RWPE2 (cell line): ENCODE measurements around the gene CHN2.

Experiments
- ATAC-seq: fragments of 200-7000 bp; cut with Tn5 transposase; 3 replicates; pipeline ENCODE4 v1.9.1; 2021; ENCODE audit warnings: low read depth
- DNase-seq: peaks from one replicate; pipeline ENCODE4 v3.0.0-alpha.2; 2020; ENCODE audit warnings: low spot score
- H3K27ac ChIP-seq: fragments of 450-650 bp; 2 replicates; pipeline ENCODE4 v1.5.1; 2017; ENCODE audit warnings: mild to moderate bottlenecking; ENCODE audit not compliant: poor library complexity, severe bottlenecking
- H3K27me3 ChIP-seq: fragments of 250-450 bp; sonication (Bioruptor Pico); 2 replicates; pipeline ENCODE4 v1.5.1; 2021; ENCODE audit warnings: mild to moderate bottlenecking, moderate library complexity; ENCODE audit not compliant: insufficient read depth, poor library complexity, severe bottlenecking
- H3K36me3 ChIP-seq: fragments of 250-450 bp; sonication (Bioruptor Pico); 2 replicates; pipeline ENCODE4 v1.5.1; 2020; ENCODE audit warnings: low read depth, mild to moderate bottlenecking, moderate library complexity
- H3K4me1 ChIP-seq: fragments of 250-450 bp; sonication (Bioruptor Pico); 2 replicates; pipeline ENCODE4 v1.5.1; 2021; ENCODE audit warnings: mild to moderate bottlenecking, moderate library complexity; ENCODE audit not compliant: insufficient read depth, poor library complexity, severe bottlenecking
- H3K4me3 ChIP-seq: fragments of 250-450 bp; sonication (Bioruptor Pico); 2 replicates; pipeline ENCODE4 v1.5.1; 2021; ENCODE audit warnings: mild to moderate bottlenecking, moderate library complexity; ENCODE audit not compliant: severe bottlenecking
- H3K9me3 ChIP-seq: fragments of 250-450 bp; sonication (Bioruptor Pico); 2 replicates; pipeline ENCODE4 v1.5.1; 2021; ENCODE audit warnings: mild to moderate bottlenecking, moderate library complexity; ENCODE audit not compliant: severe bottlenecking
- TF ChIP-seq, protein P1 (sequence below): fragments of 450-650 bp; IDR thresholded peaks from one replicate; pipeline ENCODE4 v1.5.1; 2017; ENCODE audit warnings: mild to moderate bottlenecking, moderate library complexity; ENCODE audit not compliant: poor library complexity, severe bottlenecking

CHN2 gene

GRCh38 chr7:29158795-29159423 lies 35.7 kb upstream of the CHN2 start:
- no peak for ATAC-seq
- Histone ChIP-seq H3K4me1 (no peaks in the 10 kb centered on the region), H3K9me3 (no peaks in the 10 kb centered on the region), H3K36me3 (no peaks in the 10 kb centered on the region), H3K27ac (no peak overlapping the region), H3K4me3 (no peak overlapping the region), H3K27me3 (no peaks in the 10 kb centered on the region)
- DNase-seq: no peak
- TF ChIP-seq, protein P1, sequence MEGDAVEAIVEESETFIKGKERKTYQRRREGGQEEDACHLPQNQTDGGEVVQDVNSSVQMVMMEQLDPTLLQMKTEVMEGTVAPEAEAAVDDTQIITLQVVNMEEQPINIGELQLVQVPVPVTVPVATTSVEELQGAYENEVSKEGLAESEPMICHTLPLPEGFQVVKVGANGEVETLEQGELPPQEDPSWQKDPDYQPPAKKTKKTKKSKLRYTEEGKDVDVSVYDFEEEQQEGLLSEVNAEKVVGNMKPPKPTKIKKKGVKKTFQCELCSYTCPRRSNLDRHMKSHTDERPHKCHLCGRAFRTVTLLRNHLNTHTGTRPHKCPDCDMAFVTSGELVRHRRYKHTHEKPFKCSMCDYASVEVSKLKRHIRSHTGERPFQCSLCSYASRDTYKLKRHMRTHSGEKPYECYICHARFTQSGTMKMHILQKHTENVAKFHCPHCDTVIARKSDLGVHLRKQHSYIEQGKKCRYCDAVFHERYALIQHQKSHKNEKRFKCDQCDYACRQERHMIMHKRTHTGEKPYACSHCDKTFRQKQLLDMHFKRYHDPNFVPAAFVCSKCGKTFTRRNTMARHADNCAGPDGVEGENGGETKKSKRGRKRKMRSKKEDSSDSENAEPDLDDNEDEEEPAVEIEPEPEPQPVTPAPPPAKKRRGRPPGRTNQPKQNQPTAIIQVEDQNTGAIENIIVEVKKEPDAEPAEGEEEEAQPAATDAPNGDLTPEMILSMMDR: no peak

DNA sequence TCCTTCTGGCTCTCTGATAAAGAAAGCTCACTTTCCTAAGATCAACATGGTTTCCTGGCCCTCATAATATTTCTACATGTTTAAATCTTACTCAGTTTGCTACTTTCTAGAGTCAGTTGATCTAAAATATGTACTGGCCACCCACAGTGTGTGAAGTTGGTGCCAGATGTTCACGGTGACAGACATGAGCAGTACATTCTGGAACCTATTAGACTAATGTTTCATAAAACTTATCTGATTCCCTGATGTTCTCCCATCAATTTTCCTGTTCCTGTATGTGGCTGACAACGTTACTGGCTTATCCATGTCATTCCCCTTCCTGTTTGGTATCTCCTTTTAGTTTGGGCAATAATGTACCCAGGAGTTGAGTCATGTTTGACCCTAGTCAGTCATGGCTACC lies 34.5 kb upstream of the CHN2 start:
- H3K27ac ChIP-seq: no peak overlapping the region
- no peaks in the 10 kb centered on the region for H3K36me3 ChIP-seq
- no peak for ATAC-seq
- H3K4me1 ChIP-seq: no peaks in the 10 kb centered on the region
- H3K9me3 ChIP-seq: no peaks in the 10 kb centered on the region
- no peak for DNase-seq
- H3K4me3 ChIP-seq: no peak overlapping the region
- TF ChIP-seq, protein P1: no peak
- no peaks in the 10 kb centered on the region for H3K27me3 ChIP-seq

GRCh38 chr7:29161231-29161630 lies 33.3 kb upstream of the CHN2 start:
- Histone ChIP-seq H3K4me3 (no peak overlapping the region), H3K36me3 (no peaks in the 10 kb centered on the region), H3K9me3 (no peaks in the 10 kb centered on the region), H3K4me1 (no peaks in the 10 kb centered on the region), H3K27ac (no peak overlapping the region), H3K27me3 (no peaks in the 10 kb centered on the region)
- DNase-seq (no peak), ATAC-seq (no peak)
- TF ChIP-seq, protein P1: no peak

GRCh38 chr7:29162577-29162976 lies 32.0 kb upstream of the CHN2 start:
- no peak overlapping the region for H3K27ac ChIP-seq
- H3K4me3 ChIP-seq: no peak overlapping the region
- H3K4me1 ChIP-seq: no peaks in the 10 kb centered on the region
- H3K9me3 ChIP-seq: no peaks in the 10 kb centered on the region
- ATAC-seq (no peak), DNase-seq (no peak)
- no peaks in the 10 kb centered on the region for H3K27me3 ChIP-seq
- TF ChIP-seq, protein P1: no peak
- no peaks in the 10 kb centered on the region for H3K36me3 ChIP-seq

- DNase-seq: no peak
- H3K27me3 ChIP-seq: no peaks in the 10 kb centered on the region
- no peak overlapping the region for H3K4me3 ChIP-seq
- H3K27ac ChIP-seq: no peak overlapping the region
- ATAC-seq: no peak
- H3K9me3 ChIP-seq: no peaks in the 10 kb centered on the region
- H3K36me3 ChIP-seq: no peaks in the 10 kb centered on the region
- H3K4me1 ChIP-seq: no peaks in the 10 kb centered on the region
- TF ChIP-seq, protein P1: no peak
These were observed 30.7 kb upstream of the CHN2 start for GRCh38 chr7:29163854-29164253.
